ENCODE results near the gene WBP2.
"Not testable (repeated sequence)": the region's sequence is repeated elsewhere in the genome, so short reads cannot be mapped to it uniquely, and the experiment has no call there.

Gene WBP2

GRCh38 chr17:75814021-75814395, 41.1 kb downstream of the WBP2 start:
- DNase-seq (ENCODE audit: low read depth in 3 of 3): no peak

GRCh38 chr17:75813081-75814020, 41.8 kb downstream of the WBP2 start:
- no peak for DNase-seq (ENCODE audit: low read depth in 3 of 3)

GRCh38 chr17:75812096-75813013, 42.8 kb downstream of the WBP2 start:
- no peak for DNase-seq (ENCODE audit: low read depth in 3 of 3)

DNA sequence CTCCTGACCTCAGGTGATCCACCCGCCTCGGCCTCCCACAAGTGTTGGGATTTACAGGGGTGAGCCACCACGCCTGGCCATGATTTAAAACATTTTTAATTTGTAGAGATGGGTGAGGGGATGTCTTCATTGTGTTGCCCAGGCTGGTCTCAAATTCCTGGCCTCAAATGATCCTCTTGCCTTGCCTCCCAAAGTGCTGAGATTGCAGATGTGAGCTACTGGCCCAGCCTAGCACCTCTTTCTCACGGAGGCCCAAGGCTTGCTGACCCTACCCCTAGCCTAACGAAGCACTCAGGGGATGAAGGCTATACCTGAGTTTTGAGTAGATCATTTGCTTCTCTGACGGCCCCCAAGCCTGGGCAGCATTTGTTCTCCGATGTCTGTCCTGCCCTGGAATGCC, 44.0 kb downstream of the WBP2 start:
- no peak for DNase-seq (ENCODE audit: low read depth in 3 of 3)

GRCh38 chr17:75810756-75811155, 44.4 kb downstream of the WBP2 start:
- not testable (repeated sequence) for DNase-seq (ENCODE audit: low read depth in 3 of 3)

DNA sequence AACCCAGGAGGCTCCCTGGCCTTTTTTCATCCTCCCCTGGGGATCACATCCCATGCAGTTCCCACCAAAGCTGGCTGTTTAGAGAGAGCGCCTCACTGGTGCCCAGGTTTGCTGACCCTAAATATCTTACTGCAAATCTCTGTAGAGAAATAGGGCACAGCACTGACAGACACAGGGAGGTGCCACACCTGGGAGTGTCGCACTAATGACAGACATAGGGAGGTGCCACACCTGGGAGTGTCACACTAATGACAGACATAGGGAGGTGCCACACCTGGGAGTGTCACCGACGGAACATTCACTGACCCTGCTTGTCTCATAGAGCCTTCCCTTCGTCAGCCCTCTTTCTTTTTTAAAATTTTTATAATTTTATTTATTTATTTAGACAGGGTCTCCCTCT, 44.9 kb downstream of the WBP2 start:
- DNase-seq (ENCODE audit: low read depth in 3 of 3): no peak

DNA sequence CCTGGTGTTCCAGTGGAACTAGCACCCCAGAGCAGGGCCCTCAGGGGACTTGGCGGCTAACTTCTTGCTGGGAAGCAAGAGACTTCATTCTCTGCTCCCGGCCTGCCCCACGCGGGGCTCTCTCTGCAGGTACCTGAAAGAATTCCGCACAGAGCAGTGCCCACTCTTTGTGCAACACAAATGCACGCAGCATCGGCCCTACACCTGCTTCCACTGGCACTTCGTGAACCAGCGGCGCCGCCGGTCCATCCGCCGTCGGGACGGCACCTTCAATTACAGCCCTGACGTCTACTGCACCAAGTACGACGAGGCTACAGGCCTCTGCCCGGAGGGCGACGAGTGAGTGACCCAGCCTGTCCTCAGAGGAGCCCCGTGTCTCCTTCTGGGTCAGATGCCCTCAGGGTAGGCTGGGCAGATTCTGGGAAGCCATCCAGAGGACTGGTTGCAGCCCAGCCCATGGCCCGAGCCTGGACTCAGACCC, 45.5 kb downstream of the WBP2 start:
- no peak for DNase-seq (ENCODE audit: low read depth in 3 of 3)

- DNase-seq (ENCODE audit: low read depth in 3 of 3): no peak
Observed at GRCh38 chr17:75808905-75809621, 46.1 kb downstream of the WBP2 start.

DNA sequence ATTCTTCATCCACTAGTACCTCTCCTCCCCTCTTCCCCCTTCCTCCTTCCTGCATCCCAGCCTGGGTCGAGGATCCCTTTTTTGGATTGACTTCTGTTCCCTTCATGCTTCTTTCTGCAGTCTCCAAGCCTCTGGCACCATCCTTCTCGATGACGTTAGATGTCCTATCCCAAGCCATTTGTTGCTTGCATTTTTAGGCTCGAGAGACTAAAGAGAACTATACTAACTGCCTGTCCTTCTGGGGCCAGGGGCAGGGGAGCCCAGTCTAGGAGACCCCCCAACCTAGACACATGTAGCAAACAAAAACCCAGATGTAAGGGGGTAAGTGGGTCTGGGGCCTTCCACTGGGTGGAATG, 46.6 kb downstream of the WBP2 start:
- no peak for DNase-seq (ENCODE audit: low read depth in 3 of 3)

DNA sequence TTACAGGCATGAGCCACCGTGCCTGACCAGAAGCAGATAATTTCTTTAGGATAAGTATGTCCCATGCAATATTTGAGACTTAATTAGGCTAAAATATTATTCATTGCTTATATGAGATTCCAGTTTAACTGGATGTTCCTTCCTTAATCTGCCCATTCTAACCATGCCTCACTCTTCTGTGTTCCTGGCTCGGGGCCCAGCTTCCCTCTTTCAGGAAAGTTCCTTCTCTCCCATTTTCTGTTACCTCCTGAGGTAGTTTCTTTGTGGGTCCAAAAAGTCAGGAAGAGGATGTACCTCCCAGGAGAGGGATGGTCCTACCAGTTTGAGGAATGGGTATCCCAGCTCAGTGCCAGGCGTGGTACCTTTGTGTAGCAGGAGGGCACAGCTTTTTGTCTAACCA, 47.3 kb downstream of the WBP2 start:
- no peak for DNase-seq (ENCODE audit: low read depth in 3 of 3)

DNA sequence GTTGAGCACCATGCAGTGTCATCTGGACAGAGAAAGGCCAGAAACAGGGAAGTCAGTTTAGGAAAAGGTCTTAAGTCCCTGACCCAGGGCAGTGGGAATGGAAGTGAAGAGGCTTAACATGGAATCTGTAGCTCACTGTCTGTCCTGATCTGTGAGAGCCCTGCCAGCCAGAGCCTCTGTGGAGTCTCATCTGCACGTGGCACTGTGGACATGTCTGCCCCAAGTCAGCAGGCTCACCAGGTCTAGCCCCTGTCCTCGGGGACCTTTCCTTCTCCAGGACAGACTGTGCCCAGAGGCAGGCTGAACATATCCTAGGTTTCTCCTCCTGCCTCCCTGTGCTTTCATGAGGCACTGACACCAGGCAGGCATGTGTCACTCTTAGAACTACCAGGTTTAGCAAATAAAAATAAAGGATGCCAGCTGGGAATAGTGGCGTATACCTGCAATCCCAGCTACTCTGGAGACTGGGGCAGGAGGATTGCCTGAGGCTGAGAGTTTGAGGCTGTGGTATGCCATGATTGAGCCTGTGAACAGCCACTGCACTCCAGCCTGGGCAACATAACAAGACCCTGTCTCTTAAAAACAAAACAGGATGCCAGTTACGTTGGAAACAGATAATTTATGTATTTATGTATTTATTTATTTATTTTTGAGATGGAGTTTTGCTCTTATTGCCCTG, 48.2 kb downstream of the WBP2 start:
- no peak for DNase-seq (ENCODE audit: low read depth in 3 of 3)

DNA sequence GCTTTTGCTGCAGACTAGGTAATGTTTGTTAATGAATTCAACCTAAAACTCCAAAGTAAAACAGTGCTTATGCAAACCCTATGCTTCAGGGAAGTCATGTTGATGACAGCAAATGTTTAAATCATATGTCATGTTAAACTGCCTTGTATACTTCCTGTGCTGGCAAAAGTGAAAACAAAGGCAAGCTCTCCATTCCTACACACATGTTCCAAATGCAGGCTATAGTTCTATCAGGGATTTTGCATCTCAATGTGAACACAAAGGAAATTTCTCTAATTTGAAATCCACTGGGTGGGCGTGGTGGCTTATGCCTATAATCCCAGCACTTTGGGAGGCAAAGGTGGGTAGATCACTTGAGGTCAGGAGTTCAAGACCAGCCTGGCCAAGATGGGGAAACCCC, 51.3 kb downstream of the WBP2 start:
- no peak for DNase-seq (ENCODE audit: low read depth in 3 of 3)

- DNase-seq (ENCODE audit: low read depth in 3 of 3): no peak
Observed at GRCh38 chr17:75799402-75799801, 55.7 kb downstream of the WBP2 start.

DNA sequence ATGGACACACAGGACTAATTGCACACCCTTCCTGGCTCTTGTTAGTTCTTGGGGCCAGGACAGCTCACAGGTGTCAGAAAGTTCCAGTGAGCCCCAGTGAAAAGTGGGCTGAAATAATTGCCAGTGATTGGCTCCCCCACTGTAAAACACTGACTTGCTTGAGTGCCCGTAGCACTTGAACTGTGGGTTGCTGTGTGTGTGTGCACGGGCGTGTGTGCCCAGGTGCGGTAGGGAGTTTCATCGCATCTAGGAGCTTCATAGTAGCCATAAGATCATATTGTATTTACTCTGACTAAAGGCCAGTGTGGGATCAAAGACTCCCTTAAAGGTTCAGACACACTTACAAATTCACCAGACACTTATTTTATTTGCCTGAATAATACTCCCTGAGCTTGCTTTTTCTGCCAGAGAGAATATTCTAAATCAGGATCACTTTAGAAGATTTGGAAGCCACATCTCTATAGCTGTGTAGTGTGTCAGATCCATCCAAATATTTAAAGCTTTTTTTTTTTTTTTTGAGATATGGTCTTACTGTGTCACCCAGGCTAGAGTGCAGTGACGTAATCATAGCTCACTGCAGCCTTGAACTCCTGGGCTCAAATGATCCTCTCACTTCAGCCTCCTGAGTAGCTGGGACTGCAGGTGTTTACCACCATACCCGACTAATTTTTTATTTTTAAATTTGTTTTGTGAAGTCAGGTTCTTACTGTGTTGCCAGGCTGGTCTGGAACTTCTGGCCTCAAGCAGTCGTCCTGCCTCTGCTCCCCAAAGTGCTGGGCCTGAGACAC, 59.1 kb downstream of the WBP2 start:
- DNase-seq (ENCODE audit: low read depth in 3 of 3): no peak
